Endothelial cell of hepatic sinusoid (primary cell): ENCODE measurements around the gene SPHK1.

Experiments
- in situ Hi-C: cut with HindIII; loops from 2 replicates; pipeline ENCODE4 v1.10.0; 2017; ENCODE audit warnings: low sequenced_read_pairs

The SPHK1 gene

GRCh38 chr17:76428511-76428910 is 44.1 kb downstream of the SPHK1 start:
- in situ Hi-C loops, result loop anchor here (5.0 to 25.0 kb wide), 3 partner anchors 34 to 391 kb away; partner anchors contain the start of gene EVPL

- in situ Hi-C loops, result loop anchor here (25.0 kb wide), 2 partner anchors 244 to 394 kb away; partner anchors contain the start of gene EVPL
Measured at GRCh38 chr17:76431509-76431908, 47.1 kb downstream of the SPHK1 start.

GRCh38 chr17:76432004-76432403 is 47.6 kb downstream of the SPHK1 start:
- in situ Hi-C loops, result loop anchor here (25.0 kb wide), 2 partner anchors 245 to 395 kb away; partner anchors contain the start of gene EVPL

- in situ Hi-C loops, result loop anchor here (25.0 kb wide), 2 partner anchors 246 to 396 kb away; partner anchors contain the start of gene EVPL
Measured at GRCh38 chr17:76432712-76433336, 48.4 kb downstream of the SPHK1 start.

- in situ Hi-C loops, result loop anchor here (25.0 kb wide), 2 partner anchors 246 to 396 kb away; partner anchors contain the start of gene EVPL
Measured at GRCh38 chr17:76433693-76434092, 49.3 kb downstream of the SPHK1 start.

- in situ Hi-C loops, result loop anchor here (25.0 kb wide), 2 partner anchors 248 to 398 kb away; partner anchors contain the start of gene EVPL
Measured at GRCh38 chr17:76434870-76435269, 50.5 kb downstream of the SPHK1 start.

GRCh38 chr17:76435751-76436150 is 51.3 kb downstream of the SPHK1 start:
- in situ Hi-C loops, result loop anchor here (25.0 kb wide), 2 partner anchors 248 to 398 kb away; partner anchors contain the start of gene EVPL
